ENCODE results near the gene SUSD3.
"Not testable (repeated sequence)": the region's sequence is repeated elsewhere in the genome, so short reads cannot be mapped to it uniquely, and the experiment has no call there.

Gene SUSD3

DNA sequence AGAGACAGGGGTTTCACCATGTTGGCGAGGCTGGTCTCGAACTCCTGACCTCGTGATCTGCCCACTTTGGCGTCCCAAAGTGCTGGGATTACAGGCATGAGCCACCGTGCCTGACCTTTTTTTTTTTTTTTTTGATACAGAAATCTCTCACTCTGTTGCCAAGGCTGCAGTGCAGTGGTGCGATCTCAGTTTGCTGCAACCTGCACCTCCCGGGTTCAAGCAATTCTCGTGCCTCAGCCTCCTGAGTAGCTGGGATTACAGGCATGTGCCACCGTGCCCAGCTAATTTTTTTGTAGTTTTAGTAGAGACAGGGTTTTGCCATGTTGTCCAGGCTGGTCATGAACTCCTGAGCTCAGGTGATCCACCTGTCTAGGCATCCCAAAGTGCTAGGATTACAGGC lies 59.0 kb downstream of the SUSD3 start:
- not testable (repeated sequence) for H3K9me3 ChIP-seq (ENCODE audit: control insufficient read depth, insufficient read depth, low read length); H3K36me3 ChIP-seq (ENCODE audit: insufficient read depth, low read length); H3K9ac ChIP-seq (ENCODE audit: low read depth, low read length)
- peaks cover 11% of the 10 kb centered on the region for H3K4me1 ChIP-seq (ENCODE audit: insufficient read depth, low read length)

DNA sequence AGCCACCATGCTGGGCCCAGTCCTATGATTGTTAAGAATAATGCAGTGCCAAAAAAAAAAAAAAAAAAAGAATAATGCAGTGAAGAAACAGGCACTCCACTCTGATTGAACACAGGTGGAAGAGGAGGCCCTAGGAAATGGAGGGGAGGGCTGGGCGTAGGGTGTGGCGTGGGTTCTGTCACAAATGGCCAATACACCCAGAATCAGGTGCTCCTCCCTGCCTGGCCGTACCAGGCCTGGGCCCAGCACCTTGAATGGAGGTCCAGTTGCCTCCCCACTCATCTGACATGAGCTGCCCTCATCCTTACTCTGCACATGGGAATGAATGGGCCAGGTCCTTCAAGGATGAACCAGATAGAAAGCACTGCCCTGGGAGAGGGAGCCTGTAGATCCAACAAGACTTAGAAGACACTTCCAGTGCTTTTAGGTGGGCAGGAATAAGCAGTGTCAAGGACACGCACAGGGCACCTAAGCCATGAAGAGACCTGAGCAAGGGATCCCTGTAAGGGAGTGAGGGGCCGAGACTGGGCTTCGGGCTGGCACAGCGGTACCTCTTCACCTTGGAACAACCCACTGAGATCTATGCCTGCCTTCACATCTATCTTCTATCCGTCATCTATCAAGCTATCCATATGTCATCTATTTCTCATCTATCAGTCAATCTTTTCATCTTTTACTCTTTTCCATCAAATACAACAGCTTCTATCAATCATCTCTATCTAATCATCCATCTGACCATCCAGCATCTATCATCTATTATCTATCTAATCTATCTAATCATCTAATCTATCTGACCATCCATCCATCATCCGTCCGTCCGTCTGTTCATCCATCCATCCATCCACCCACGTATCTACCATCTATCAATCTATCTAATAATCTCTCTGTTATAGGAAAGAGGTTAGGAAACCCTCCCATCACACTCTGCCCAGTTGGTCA lies 59.7 kb downstream of the SUSD3 start:
- peaks cover 11% of the 10 kb centered on the region for H3K4me1 ChIP-seq (ENCODE audit: insufficient read depth, low read length)

DNA sequence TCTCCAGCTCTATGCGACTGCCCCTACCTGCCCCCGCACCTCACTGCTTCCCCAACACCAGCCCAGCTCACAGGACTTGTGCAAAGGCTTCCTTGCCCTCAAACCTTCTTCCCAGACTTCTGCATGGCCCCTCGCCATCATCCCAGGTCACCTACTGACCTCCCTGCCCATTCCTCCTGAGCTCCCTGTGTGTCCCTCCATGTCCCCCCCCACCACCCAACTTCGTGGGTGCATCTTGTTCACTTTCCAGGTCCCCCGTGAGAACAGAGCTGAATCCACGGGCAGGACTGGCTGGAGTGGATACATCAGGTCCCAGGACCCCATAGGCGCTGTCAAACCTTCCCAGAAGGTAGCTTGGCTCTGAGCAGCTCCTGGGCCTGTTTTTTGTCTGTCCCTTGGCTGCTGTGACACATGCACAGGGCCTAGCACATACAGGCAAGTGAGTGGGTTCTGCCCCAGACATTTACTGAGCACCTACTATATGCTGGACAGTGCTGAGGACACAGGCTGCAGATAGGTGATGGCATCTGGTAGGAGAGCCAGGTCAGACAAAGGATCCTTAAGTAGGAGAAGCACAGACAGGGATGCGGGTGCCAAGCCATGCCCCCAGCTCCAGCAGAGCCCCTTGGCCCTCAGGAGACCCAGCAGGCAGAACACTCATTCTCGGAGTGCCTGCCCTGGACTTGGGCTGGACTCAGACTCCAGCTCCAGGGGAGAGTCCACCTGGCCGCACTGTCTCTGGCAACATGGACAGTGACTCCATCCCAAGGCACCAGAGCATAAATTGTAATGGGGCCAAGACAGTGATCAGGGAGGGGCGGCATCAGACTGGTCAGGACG lies 60.6 kb downstream of the SUSD3 start:
- peaks cover 11% of the 10 kb centered on the region for H3K4me1 ChIP-seq (ENCODE audit: insufficient read depth, low read length)
- no peaks in the 10 kb centered on the region for H3K36me3 ChIP-seq (ENCODE audit: insufficient read depth, low read length)
- H3K9ac ChIP-seq (ENCODE audit: low read depth, low read length), result no peak overlapping the region
- H3K9me3 ChIP-seq (ENCODE audit: control insufficient read depth, insufficient read depth, low read length), result no peaks in the 10 kb centered on the region

More for the DNA sequence above, 59.7 kb downstream of the SUSD3 start:
- Histone ChIP-seq H3K9me3 (ENCODE audit: control insufficient read depth, insufficient read depth, low read length) (no peaks in the 10 kb centered on the region), H3K9ac (ENCODE audit: low read depth, low read length) (no peak overlapping the region), H3K36me3 (ENCODE audit: insufficient read depth, low read length) (no peaks in the 10 kb centered on the region)

DNA sequence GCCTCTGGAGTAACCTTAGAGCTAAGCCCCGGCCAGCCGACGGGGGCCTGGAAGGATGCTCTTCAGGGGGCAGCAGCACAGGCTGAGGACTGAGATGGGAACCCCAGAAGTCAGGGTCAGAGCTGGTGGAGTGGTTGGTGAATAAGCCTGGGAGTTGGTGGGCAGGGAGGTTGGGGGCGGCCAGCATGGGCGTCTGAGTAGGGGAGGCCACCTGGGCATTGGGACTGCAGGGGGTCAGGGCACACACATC lies 61.1 kb downstream of the SUSD3 start:
- Histone ChIP-seq H3K36me3 (ENCODE audit: insufficient read depth, low read length) (no peaks in the 10 kb centered on the region), H3K9ac (ENCODE audit: low read depth, low read length) (no peak overlapping the region), H3K4me1 (ENCODE audit: insufficient read depth, low read length) (peaks cover 11% of the 10 kb centered on the region), H3K9me3 (ENCODE audit: control insufficient read depth, insufficient read depth, low read length) (no peaks in the 10 kb centered on the region)

DNA sequence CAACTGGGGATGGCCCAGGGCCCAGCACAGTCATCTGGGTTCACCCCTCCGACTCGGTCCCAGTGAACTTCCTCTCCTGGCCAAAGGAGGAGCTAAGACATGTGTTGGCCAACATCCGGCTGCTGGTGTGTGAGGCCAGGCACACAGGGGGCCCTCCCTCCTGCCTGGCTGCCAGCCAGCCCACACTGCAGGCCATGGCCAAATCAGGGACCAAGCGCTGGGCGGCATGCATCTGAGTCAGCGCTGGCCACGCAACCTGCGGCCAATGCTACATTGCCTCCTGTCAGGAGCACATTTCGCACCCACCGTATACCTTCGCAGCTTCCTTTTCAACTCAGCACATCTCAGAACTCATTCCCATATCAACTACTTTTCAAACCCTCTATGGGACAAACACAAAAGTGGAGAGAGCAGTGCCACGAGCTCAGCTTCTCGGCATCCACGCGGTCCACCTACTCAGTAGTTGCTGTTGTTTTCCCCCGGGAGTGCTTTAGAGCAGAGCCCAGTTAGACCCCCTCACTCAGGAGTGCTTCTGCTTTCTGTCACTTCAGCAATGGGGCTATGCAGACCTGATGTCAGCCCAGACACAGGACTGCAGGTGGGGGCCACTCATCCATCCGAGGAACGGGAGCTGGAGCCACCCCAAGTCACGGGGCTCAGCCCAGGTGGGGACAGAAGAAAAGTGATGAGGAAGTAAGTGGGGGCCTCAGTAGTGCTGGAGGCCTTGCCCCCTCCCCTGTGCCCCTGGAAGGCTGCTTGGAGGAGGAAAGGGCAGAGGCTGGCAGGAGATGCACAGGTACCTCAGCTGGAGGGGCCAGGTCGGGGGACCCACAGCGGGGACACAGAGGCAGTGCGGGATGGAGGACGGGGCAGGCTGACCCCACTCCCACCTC lies 61.7 kb downstream of the SUSD3 start:
- Histone ChIP-seq H3K9ac (ENCODE audit: low read depth, low read length) (no peak overlapping the region), H3K36me3 (ENCODE audit: insufficient read depth, low read length) (no peaks in the 10 kb centered on the region), H3K4me1 (ENCODE audit: insufficient read depth, low read length) (peaks cover 11% of the 10 kb centered on the region), H3K9me3 (ENCODE audit: control insufficient read depth, insufficient read depth, low read length) (no peaks in the 10 kb centered on the region)

DNA sequence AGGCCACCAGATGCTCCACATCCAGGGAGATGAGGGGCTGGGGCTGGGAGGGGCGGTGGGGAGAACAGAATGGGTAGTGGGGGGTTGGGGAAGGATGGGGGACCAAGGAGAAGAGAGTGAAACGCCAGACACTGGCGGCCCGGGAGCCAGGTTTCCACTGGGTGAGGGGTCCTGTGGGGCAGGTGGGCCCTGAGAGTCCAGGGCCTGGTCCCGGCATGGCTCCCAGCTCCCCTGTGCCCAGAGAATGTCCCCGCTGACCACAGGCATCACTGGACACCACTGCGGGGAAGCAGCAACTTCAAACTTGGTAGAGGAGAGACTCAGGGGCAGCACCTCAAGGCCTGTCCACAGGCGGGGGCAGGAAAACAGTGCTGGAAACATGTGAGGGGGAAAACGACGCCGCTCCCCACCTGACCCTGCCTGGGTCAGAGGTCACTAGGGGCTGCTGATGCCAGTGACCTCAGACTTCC lies 62.4 kb downstream of the SUSD3 start:
- peaks cover 11% of the 10 kb centered on the region for H3K4me1 ChIP-seq (ENCODE audit: insufficient read depth, low read length)
- H3K9ac ChIP-seq (ENCODE audit: low read depth, low read length), result no peak overlapping the region
- no peaks in the 10 kb centered on the region for H3K9me3 ChIP-seq (ENCODE audit: control insufficient read depth, insufficient read depth, low read length)
- H3K36me3 ChIP-seq (ENCODE audit: insufficient read depth, low read length), result no peaks in the 10 kb centered on the region

DNA sequence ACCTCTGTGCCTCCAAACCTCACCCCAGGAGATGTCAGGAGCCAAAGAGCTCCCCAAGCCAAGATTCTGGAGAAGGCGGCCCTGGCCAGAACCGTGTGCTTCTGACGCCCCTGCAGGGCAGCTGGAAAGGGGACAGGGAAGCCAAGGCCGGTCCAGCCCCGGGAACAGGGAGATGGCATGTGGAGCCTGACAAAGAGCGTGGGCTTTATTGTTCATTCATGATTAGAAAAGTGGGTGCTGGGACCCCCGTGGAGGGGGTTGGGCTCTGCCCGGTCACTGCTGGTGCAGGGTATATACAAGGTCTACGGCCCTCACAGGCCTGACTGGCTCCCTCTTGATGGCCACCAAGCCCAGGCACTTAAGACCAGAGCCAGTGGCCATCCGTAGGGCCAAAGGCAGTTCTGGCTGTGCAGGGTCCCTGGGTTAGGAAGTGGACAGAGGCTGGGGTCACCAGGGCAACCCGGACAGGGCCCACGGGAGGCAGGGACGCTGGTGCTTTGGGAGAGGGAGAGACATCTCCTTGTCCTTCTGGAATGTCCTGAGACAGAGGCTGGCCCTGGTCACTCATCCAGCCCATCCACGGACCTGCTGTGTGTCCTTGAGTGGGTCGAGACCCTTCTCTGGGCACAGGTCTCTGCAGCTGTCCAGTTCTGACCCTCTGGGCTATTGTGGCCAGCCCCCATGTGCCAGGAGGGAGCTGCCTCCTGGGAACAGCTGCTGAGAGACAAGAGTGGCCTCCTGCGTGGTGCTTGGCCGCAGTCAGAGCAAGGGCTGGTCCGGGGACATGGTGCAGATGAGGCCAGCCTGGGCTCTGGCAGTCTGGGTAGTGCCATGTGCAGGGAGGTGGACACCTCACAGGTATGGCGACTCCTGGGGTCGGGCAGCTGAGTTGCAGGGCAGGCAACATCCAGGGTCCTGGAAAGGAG lies 63.1 kb downstream of the SUSD3 start:
- Histone ChIP-seq H3K9me3 (ENCODE audit: control insufficient read depth, insufficient read depth, low read length) (no peaks in the 10 kb centered on the region), H3K36me3 (ENCODE audit: insufficient read depth, low read length) (no peaks in the 10 kb centered on the region), H3K4me1 (ENCODE audit: insufficient read depth, low read length) (peaks cover 5% of the 10 kb centered on the region; the same call in 1 of the 2 replicates), H3K9ac (ENCODE audit: low read depth, low read length) (no peak overlapping the region)

DNA sequence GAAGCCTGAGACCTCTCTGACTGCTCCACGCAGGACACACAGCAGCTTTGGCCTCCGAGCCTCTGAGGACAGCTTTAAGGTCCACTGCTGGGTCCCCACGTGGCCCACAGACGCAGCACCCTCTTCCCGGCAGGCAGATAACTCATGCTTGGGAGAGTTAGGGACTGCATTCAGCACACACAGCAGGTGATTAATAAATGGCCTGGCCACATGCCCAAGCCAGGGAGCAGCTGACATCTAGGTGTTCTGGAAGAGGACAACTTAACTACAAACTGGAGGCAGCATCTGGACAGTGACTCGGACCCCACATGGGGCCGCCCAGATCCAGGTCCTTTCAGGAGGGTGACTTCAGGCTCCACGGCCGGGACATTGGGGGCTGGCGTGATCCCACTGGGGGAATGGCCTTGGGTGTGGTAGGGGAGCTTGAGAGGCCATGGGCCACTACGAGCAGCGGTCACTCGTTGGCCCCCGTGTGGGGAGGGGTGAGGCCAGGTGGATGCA lies 64.3 kb downstream of the SUSD3 start:
- Histone ChIP-seq H3K36me3 (ENCODE audit: insufficient read depth, low read length) (no peaks in the 10 kb centered on the region), H3K4me1 (ENCODE audit: insufficient read depth, low read length) (peaks cover 17% of the 10 kb centered on the region; the same call in 1 of the 2 replicates), H3K9me3 (ENCODE audit: control insufficient read depth, insufficient read depth, low read length) (no peaks in the 10 kb centered on the region), H3K9ac (ENCODE audit: low read depth, low read length) (no peak overlapping the region)

DNA sequence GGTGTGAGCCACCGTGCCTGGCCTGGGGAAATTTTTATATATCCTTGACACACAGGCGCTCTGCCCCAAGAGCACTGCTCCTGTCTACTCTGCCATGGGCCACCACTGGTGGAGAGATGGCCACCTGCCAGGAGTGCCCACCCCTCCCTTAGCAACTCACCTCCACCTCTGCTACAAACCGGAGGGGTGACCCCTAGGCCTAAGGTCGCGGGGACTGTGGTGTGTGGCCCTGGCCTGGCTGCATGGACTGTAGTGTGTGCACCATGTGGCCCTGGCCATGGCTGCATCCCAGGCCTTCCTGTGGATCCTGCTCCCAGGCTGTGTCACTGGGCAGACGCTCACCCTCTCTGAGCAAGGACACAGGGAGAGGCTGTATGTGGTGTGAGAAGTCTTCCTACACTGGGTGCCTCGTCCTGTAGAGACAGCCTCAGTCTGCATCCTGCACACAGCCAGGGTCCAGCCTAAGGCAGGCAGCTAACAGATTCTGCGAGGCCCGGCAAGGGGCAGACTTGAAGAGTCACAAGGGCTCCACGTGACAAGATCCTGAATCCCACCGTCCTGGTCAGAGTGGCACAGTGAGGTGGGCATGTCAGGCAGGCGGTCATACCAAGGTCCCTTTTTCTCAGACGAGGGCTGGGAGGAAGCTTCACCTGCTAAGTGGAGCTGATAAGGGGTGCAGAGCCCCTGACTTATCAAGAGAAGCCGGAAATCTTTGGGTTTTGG lies 65.2 kb downstream of the SUSD3 start:
- Histone ChIP-seq H3K9me3 (ENCODE audit: control insufficient read depth, insufficient read depth, low read length) (no peaks in the 10 kb centered on the region), H3K4me1 (ENCODE audit: insufficient read depth, low read length) (peaks cover 18% of the 10 kb centered on the region; the same call in 1 of the 2 replicates)

DNA sequence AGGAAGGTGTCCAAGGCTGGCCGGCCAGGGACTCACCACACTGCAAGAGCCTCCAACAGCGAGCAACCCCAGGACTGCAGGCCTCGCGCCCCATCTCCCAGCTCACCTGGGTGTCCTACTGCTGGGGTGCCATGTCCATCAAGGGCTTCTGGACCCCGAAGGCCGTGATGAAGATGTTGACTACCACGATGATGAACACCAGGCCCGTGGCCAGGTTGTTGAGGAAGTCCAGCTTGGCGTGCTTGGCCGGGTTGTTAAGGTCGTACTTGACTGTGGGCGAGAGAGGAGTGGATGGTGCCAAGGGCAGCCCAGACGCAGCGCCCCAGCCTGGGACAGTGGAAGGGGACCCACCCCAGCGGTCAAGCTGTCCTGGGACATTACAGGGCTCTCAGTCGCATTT lies 66.3 kb downstream of the SUSD3 start:
- H3K36me3 ChIP-seq (ENCODE audit: insufficient read depth, low read length), result no peaks in the 10 kb centered on the region
- H3K9ac ChIP-seq (ENCODE audit: low read depth, low read length), result no peak overlapping the region
- H3K9me3 ChIP-seq (ENCODE audit: control insufficient read depth, insufficient read depth, low read length), result no peaks in the 10 kb centered on the region
- H3K4me1 ChIP-seq (ENCODE audit: insufficient read depth, low read length), result peaks cover 16% of the 10 kb centered on the region; the same call in 1 of the 2 replicates

More for the DNA sequence above, 65.2 kb downstream of the SUSD3 start:
- Histone ChIP-seq H3K36me3 (ENCODE audit: insufficient read depth, low read length) (no peaks in the 10 kb centered on the region), H3K9ac (ENCODE audit: low read depth, low read length) (no peak overlapping the region)

DNA sequence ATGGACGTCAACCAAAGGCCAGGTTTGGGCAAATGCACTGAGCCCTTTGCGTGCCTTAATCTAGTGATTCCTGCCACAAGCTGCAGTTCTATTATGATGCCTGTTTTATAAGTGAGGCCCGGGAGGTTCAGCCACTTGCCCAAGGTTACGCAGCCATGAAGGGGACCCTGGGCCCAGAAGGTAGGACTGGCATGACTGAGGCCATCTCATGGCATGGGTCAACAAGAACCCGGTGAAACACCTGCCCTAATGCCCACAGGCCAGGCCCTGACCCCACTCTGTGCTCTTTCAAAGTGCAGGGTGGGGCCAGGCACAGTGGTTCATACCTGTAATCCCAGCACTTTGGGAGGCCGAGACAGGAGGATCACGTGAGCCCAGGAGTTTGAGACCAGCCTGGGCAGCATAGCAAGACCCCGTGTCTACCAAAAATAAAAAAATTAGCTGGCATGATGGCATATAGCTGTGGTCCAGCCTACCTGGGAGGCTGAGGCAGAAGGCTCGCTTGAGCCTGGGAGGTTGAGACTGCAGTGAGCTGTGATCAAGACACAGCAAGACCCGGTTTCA lies 66.9 kb downstream of the SUSD3 start:
- H3K36me3 ChIP-seq (ENCODE audit: insufficient read depth, low read length), result no peaks in the 10 kb centered on the region
- H3K9me3 ChIP-seq (ENCODE audit: control insufficient read depth, insufficient read depth, low read length), result no peaks in the 10 kb centered on the region
- peaks cover 14% of the 10 kb centered on the region; the same call in 1 of the 2 replicates for H3K4me1 ChIP-seq (ENCODE audit: insufficient read depth, low read length)
- no peak overlapping the region for H3K9ac ChIP-seq (ENCODE audit: low read depth, low read length)

DNA sequence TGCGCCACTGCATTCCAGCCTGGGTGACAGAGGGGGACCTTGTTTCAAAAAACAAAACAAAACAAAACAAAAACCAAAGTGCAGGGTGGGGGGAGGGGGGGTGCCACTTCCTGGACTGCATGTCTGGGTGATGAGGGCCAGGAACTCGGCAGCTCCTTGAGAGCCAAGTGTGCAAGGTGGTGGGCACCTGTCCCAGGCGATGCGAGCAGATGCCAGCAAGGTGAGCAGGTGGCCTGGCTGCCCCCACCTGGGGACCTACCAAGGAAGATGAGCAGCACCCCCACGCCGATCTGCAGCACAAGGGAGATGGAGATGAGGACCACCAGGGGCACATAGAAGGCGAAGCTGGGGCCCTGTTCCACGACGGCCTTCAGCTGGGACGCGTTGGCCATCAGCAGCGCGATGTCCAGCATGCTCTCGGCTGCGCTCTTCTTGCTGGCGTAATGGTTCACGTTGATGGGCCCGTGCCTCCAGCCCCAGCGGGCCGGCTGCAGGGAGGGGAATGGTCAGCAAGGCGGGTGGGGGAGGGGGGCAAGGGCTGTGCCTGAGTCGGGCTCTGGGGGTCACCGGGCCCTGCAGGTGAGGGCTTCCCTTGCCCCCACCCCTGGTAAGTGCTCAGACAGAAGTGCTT lies 67.8 kb downstream of the SUSD3 start:
- Histone ChIP-seq H3K36me3 (ENCODE audit: insufficient read depth, low read length) (no peaks in the 10 kb centered on the region), H3K4me1 (ENCODE audit: insufficient read depth, low read length) (peaks cover 15% of the 10 kb centered on the region; the same call in 1 of the 2 replicates), H3K9ac (ENCODE audit: low read depth, low read length) (no peak overlapping the region)

More for the DNA sequence above, 67.8 kb downstream of the SUSD3 start:
- H3K9me3 ChIP-seq (ENCODE audit: control insufficient read depth, insufficient read depth, low read length), result no peaks in the 10 kb centered on the region
